Activated naive CD8-positive, alpha-beta T cell treated with anti-CD3 and anti-CD28 coated beads for 36 hours (primary cell): ENCODE measurements around the gene MTM1. TPM values are rescaled to one million over a fixed set of nuclear protein-coding genes. Genes with fewer than 3 reads are reported as not detected.

Experiments
- DNase-seq: peaks from one replicate; pipeline ENCODE4 v3.0.0; 2021
- H3K27ac Mint-ChIP-seq: one replicate; pipeline ENCODE4 v1.8.0; 2022; ENCODE audit warnings: mild to moderate bottlenecking, moderate library complexity, mixed read lengths
- H3K27me3 Mint-ChIP-seq: one replicate; pipeline ENCODE4 v1.8.0; 2022; ENCODE audit warnings: mild to moderate bottlenecking, mixed read lengths
- H3K36me3 Mint-ChIP-seq: one replicate; pipeline ENCODE4 v1.8.0; 2021; ENCODE audit warnings: mild to moderate bottlenecking, mixed read lengths
- H3K4me1 Mint-ChIP-seq: one replicate; pipeline ENCODE4 v1.8.0; 2021; ENCODE audit warnings: mixed read lengths
- H3K4me3 Mint-ChIP-seq: one replicate; pipeline ENCODE4 v1.8.0; 2022; ENCODE audit warnings: mild to moderate bottlenecking, moderate library complexity, mixed read lengths
- H3K9me3 Mint-ChIP-seq: one replicate; pipeline ENCODE4 v1.8.0; 2022; ENCODE audit warnings: mixed read lengths
- total RNA-seq, 2 experiments: library from RNA; stranded (reverse); gene quantifications; one replicate each; pipeline ENCODE4 v1.2.3, GENCODE V29; 2021

The MTM1 gene
- total RNA-seq, 2 experiments from 2014 or later: 11.6 to 12.8 TPM

GRCh38 chrX:150544222-150544787, 24.1 kb upstream of the MTM1 start:
- DNase-seq: no peak
- Mint-ChIP-seq H3K4me3 (no peak overlapping the region), H3K27ac (no peak overlapping the region), H3K9me3 (no peaks in the 10 kb centered on the region), H3K27me3 (no peaks in the 10 kb centered on the region), H3K36me3 (no peaks in the 10 kb centered on the region), H3K4me1 (peaks cover 23% of the 10 kb centered on the region)

GRCh38 chrX:150544835-150545770, 23.3 kb upstream of the MTM1 start:
- no peak for DNase-seq
- Mint-ChIP-seq H3K9me3 (no peaks in the 10 kb centered on the region), H3K4me3 (no peak overlapping the region), H3K36me3 (no peaks in the 10 kb centered on the region), H3K27me3 (no peaks in the 10 kb centered on the region), H3K27ac (no peak overlapping the region), H3K4me1 (peaks cover 23% of the 10 kb centered on the region)

GRCh38 chrX:150546711-150547153, 21.7 kb upstream of the MTM1 start:
- peak; percentile 19 for DNase-seq
- Mint-ChIP-seq H3K4me1 (peaks cover 23% of the 10 kb centered on the region), H3K9me3 (no peaks in the 10 kb centered on the region), H3K27ac (peak overlapping the region; percentile 62), H3K36me3 (no peaks in the 10 kb centered on the region), H3K27me3 (no peaks in the 10 kb centered on the region), H3K4me3 (peak overlapping the region; percentile 25)

- H3K27me3 Mint-ChIP-seq: no peaks in the 10 kb centered on the region
- H3K36me3 Mint-ChIP-seq: no peaks in the 10 kb centered on the region
- H3K27ac Mint-ChIP-seq: no peak overlapping the region
- peak overlapping the region; percentile 48 for H3K4me3 Mint-ChIP-seq
- no peaks in the 10 kb centered on the region for H3K9me3 Mint-ChIP-seq
- peaks cover 23% of the 10 kb centered on the region for H3K4me1 Mint-ChIP-seq
- DNase-seq: peak; percentile 22
Measured at GRCh38 chrX:150547375-150548115, 20.9 kb upstream of the MTM1 start.

GRCh38 chrX:150548251-150548650, 20.2 kb upstream of the MTM1 start:
- no peak for DNase-seq
- Mint-ChIP-seq H3K27me3 (no peaks in the 10 kb centered on the region), H3K27ac (no peak overlapping the region), H3K9me3 (no peaks in the 10 kb centered on the region), H3K4me1 (peaks cover 23% of the 10 kb centered on the region), H3K4me3 (peak overlapping the region; percentile 48), H3K36me3 (no peaks in the 10 kb centered on the region)

GRCh38 chrX:150548684-150549083, 19.7 kb upstream of the MTM1 start:
- no peaks in the 10 kb centered on the region for H3K27me3 Mint-ChIP-seq
- H3K27ac Mint-ChIP-seq: no peak overlapping the region
- no peaks in the 10 kb centered on the region for H3K9me3 Mint-ChIP-seq
- peaks cover 21% of the 10 kb centered on the region for H3K4me1 Mint-ChIP-seq
- H3K4me3 Mint-ChIP-seq: no peak overlapping the region
- no peak for DNase-seq
- H3K36me3 Mint-ChIP-seq: no peaks in the 10 kb centered on the region

GRCh38 chrX:150551963-150552362, 16.5 kb upstream of the MTM1 start:
- Mint-ChIP-seq H3K27ac (no peak overlapping the region), H3K4me1 (peaks cover 10% of the 10 kb centered on the region), H3K27me3 (no peaks in the 10 kb centered on the region), H3K9me3 (no peaks in the 10 kb centered on the region), H3K4me3 (no peak overlapping the region), H3K36me3 (no peaks in the 10 kb centered on the region)
- no peak for DNase-seq

- Mint-ChIP-seq H3K36me3 (no peaks in the 10 kb centered on the region), H3K9me3 (no peaks in the 10 kb centered on the region), H3K4me3 (no peak overlapping the region), H3K4me1 (no peaks in the 10 kb centered on the region), H3K27me3 (no peaks in the 10 kb centered on the region), H3K27ac (no peak overlapping the region)
- no peak for DNase-seq
Measured at GRCh38 chrX:150558424-150558823, 10.0 kb upstream of the MTM1 start.

GRCh38 chrX:150564838-150565237, 3.6 kb upstream of the MTM1 start:
- Mint-ChIP-seq H3K36me3 (no peaks in the 10 kb centered on the region), H3K27ac (no peak overlapping the region), H3K27me3 (no peaks in the 10 kb centered on the region), H3K9me3 (no peaks in the 10 kb centered on the region), H3K4me3 (no peak overlapping the region), H3K4me1 (peaks cover 6% of the 10 kb centered on the region)
- no peak for DNase-seq

GRCh38 chrX:150565551-150565950, 2.9 kb upstream of the MTM1 start:
- Mint-ChIP-seq H3K36me3 (no peaks in the 10 kb centered on the region), H3K27me3 (no peaks in the 10 kb centered on the region), H3K4me3 (no peak overlapping the region), H3K27ac (no peak overlapping the region), H3K9me3 (no peaks in the 10 kb centered on the region), H3K4me1 (peaks cover 11% of the 10 kb centered on the region)
- DNase-seq: no peak

GRCh38 chrX:150566734-150567182, 1.7 kb upstream of the MTM1 start:
- no peaks in the 10 kb centered on the region for H3K9me3 Mint-ChIP-seq
- H3K36me3 Mint-ChIP-seq: peaks cover 2% of the 10 kb centered on the region
- H3K27me3 Mint-ChIP-seq: no peaks in the 10 kb centered on the region
- no peak for DNase-seq
- peaks cover 19% of the 10 kb centered on the region for H3K4me1 Mint-ChIP-seq
- H3K4me3 Mint-ChIP-seq: no peak overlapping the region
- no peak overlapping the region for H3K27ac Mint-ChIP-seq

GRCh38 chrX:150567645-150568319, 639 bp upstream of the MTM1 start:
- peaks cover 29% of the 10 kb centered on the region for H3K4me1 Mint-ChIP-seq
- no peaks in the 10 kb centered on the region for H3K9me3 Mint-ChIP-seq
- peak overlapping the region; percentile 64 for H3K4me3 Mint-ChIP-seq
- H3K36me3 Mint-ChIP-seq: peaks cover 2% of the 10 kb centered on the region
- H3K27ac Mint-ChIP-seq: no peak overlapping the region
- no peaks in the 10 kb centered on the region for H3K27me3 Mint-ChIP-seq
- DNase-seq: no peak

- Mint-ChIP-seq H3K27me3 (no peaks in the 10 kb centered on the region), H3K27ac (peak overlapping the region; percentile 47), H3K4me3 (peak overlapping the region; percentile 79), H3K9me3 (no peaks in the 10 kb centered on the region), H3K36me3 (peaks cover 2% of the 10 kb centered on the region), H3K4me1 (peaks cover 42% of the 10 kb centered on the region)
- DNase-seq: peak; percentile 33
Measured at GRCh38 chrX:150569155-150569477, 695 bp downstream of the MTM1 start.

GRCh38 chrX:150570512-150570911, 2.1 kb downstream of the MTM1 start:
- Mint-ChIP-seq H3K27ac (peak overlapping the region; percentile 86), H3K36me3 (peaks cover 2% of the 10 kb centered on the region), H3K4me1 (peaks cover 54% of the 10 kb centered on the region), H3K9me3 (no peaks in the 10 kb centered on the region), H3K27me3 (no peaks in the 10 kb centered on the region), H3K4me3 (peak overlapping the region; percentile 79)
- DNase-seq: no peak

GRCh38 chrX:150572206-150572605, 3.8 kb downstream of the MTM1 start:
- Mint-ChIP-seq H3K36me3 (peaks cover 2% of the 10 kb centered on the region), H3K9me3 (no peaks in the 10 kb centered on the region), H3K27ac (peak overlapping the region; percentile 86), H3K27me3 (no peaks in the 10 kb centered on the region), H3K4me3 (peak overlapping the region; percentile 64), H3K4me1 (peaks cover 69% of the 10 kb centered on the region)
- DNase-seq: no peak
